Measurements from ENCODE around the gene LPCAT1. TPM values are rescaled to one million over a fixed set of nuclear protein-coding genes. Genes with fewer than 3 reads are reported as not detected.
"Not testable (repeated sequence)": the region's sequence is repeated elsewhere in the genome, so short reads cannot be mapped to it uniquely, and the experiment has no call there.

The LPCAT1 gene
- total RNA-seq, 1 donor from 2014 or later, result 77.0 TPM

DNA sequence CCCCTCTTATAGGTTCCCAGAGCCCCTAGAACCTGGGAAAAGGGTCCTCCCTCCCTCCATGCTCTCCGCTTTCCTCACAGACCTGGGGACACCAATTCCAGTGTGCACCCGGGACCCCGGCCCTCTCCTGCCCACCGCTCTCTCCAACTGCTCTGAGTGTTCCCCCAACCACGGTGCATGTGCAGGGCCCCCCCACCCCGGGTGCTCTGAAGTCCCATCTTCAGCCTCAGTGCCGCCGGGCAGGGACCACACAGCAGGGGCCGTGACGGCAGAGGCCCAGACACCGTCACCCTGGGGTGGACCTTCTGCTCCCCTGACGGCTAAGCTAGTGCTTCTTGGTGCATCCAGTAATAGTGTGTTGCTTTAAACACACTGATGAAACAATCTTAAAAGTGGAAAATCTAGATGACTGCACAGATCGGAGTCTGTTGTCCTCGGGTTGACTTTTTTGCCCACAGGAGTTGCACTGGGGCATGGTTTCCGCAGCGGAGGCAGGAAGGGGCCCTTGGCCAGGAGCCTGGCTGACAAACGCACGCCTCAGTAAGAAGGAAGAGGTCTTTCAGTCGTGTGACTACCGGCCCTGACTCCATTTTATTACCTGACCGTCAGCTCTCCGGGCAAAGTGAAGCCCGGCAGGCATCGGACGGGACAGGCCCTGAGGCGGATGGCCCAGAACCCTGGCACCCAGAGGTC lies 42.3 kb downstream of the LPCAT1 start:
- DNase-seq (ENCODE audit: extremely low read depth, low read depth, low spot score), result no peak

DNA sequence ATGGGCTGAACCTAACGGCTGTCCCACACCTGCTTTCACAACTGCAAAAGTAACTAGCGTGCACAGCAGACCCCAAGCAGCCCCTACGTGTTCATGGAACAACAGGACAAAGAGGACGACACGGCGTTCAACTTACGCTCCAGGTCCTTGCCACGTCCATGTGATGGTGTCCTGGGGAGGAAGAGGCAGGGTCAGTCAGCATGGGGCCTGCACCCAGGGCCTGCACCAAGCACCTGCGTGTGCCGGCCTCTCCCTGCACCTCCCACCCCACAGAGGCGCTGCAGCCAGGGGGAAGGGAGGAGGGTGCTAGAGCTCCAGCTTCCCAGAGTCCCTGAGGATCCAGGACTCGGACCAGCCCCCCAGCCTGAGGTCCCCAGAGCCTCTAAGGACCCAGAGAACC lies 43.0 kb downstream of the LPCAT1 start:
- DNase-seq (ENCODE audit: extremely low read depth, low read depth, low spot score), result no peak

DNA sequence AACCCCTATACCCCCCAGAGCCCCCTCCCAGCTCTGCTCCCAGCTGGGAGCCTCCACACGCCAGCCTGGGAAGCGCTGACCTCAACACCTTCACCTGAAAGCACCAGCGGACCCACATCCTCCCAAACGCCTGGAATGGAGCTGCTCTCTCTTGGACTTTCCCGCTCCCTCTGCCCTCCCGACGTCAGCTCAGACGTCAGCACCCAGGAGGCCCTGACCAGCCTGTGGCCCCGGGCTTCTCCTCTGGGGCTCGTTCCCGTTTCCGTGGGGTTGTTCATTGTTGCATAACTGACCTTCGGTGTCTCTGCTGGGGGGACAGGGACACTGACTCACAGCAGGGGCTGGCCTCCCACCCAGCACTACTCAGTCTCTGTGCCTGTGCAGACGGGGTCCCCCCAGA lies 43.5 kb downstream of the LPCAT1 start:
- no peak for DNase-seq (ENCODE audit: extremely low read depth, low read depth, low spot score)

DNA sequence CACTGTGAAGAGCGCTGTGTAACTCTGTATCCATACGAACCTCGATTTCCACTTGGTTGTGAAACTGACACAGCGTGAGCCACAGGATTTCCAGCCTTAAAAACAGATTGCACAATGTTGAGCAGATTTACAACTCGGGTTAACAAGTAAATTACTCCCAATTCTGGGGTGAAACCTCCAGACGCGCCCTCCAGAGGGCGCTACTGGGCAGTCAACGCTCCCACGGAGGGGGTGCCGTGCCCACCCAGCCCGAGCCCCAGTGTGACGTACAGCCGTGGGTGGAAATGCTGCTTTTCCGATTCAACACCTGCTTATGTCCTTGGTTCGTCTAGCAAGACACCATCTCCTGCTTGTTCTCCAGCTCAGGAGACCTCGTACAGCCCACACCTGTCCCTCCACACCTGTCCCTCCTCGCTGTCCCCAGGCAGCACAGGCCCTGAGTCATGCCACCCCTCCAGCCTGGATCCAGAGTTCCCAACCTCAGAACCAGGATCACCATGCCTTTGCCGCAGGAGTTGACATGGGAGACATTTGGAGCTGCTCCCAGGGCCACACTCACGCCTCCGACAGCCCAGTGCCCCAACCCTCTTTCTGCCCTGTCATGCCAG lies 44.1 kb downstream of the LPCAT1 start:
- DNase-seq (ENCODE audit: extremely low read depth, low read depth, low spot score), result no peak

DNA sequence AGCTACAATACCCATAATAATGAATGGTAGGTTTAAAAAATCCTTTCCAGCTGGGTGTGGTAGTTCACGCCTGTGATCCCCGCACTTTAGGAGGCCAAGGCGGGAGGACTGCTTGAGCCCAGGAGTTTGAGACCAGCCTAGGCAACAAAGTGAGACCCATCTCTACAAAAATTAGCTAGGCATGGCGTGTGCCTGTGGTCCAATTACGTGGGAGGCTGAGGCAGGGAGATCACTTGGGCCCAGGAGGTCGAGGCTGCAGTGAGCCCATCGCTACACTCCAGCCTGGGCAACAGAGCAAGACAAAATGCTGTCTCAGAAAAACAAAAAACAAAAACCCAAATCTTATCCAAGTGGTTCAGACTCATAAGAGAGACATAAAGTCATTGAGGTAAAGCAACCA lies 44.7 kb downstream of the LPCAT1 start:
- no peak for DNase-seq (ENCODE audit: extremely low read depth, low read depth, low spot score)

DNA sequence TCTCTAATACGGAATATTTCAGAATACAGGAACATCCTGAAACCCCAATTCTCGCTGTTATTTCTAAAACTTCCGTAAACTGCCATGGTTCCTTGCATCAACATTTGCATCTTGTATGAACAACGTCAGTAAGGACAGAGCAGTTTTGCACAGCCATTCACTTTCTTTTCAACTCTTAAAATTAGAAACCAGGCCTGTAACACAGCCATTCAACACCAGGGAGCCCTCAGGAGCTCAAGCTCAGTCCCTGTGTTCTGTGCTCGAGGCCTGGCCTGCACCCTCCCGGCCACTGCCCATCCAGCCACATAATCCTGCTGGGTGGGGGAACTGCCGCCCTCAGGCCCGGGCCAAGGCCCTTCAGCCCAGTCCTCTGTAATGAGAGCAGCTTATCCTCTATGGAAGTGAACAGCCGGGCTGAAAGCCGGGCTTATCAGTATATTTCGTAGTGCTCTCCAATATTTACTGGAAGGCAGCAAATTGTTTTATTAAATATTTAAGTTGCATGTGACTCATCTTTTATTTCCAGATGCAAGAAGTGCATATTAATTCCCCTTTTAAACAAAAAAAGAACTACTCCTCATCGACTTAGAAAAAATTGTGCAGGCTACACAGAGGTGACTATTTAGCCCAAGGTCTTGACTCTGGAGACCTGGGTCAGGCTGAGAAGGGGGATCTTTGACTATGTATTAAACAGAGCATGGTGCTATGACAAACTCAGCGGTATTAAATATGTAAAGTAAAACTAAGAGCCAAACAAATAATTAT lies 45.3 kb downstream of the LPCAT1 start:
- DNase-seq (ENCODE audit: extremely low read depth, low read depth, low spot score), result no peak

DNA sequence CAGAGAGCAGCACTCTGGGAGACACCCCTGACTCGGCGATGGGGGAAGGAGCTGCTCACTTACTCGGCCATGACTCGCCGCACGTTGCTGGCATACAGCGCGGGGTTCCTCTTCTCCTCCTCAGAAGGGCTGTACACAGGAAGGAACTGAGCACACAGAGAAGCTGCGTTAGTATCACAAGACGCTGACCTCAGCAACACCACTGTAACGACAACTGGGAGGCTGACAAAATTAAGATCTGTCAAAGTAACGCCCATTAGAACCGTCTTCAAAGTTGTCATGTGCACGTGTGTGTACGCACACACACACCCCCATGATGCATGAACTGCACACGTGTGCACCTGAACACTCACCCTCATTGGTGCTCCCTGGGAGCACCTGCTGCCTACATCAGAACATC lies 46.4 kb downstream of the LPCAT1 start:
- no peak for DNase-seq (ENCODE audit: extremely low read depth, low read depth, low spot score)

DNA sequence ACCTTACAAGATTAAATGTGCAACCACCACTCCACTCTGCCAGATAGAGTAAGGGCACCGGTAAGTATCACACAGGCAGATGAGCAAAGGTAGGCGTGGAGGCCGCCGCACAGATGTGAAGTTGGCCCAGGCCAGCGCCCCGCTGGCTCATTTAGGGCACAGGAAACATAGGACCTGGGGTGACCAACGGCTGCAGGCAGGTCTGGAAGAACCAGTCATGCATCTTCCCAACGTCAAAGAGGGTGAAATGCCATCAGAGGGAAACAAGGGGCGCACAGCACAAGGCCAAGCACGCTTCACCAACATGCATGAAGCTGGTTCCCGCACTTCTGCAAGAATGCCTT lies 46.8 kb downstream of the LPCAT1 start:
- no peak for DNase-seq (ENCODE audit: extremely low read depth, low read depth, low spot score)

DNA sequence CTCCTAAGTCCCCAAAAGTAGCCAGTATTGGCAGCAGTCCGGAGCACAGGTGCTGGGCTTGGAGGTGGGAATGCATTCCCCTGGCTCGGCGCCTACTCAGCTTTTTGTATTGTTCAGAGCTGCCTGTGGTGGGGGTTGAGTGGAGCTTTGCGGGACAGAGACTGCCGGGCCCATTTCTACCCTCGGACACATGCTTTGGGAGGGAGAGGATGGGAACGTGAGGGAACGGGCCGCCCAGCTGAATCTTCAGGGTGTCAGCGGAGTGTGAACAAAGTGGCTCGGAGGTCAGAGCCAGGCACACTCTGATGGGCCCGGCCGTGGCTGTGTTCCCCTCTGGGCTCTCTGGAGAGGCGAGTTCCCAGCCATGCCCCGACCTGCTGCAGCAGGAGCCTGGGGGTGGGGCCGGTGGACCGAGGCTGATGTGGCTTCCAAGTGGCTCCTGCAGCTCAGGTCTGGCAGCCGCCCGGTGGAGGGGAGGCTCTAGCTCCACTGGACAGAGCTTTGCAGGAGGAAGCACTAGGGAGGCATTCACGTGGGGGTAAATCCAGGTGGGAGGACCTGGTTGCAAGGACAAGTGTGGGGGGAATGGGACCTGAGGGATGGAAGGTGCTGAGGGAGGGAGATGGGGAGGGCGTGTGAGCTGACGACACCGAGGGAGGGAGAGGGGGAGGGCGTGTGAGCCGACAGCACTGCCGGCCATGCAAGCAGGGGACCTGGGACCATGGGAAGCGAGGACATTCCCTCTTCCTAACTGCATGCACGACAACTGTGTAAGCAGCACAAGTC lies 47.4 kb downstream of the LPCAT1 start:
- DNase-seq (ENCODE audit: extremely low read depth, low read depth, low spot score), result no peak

DNA sequence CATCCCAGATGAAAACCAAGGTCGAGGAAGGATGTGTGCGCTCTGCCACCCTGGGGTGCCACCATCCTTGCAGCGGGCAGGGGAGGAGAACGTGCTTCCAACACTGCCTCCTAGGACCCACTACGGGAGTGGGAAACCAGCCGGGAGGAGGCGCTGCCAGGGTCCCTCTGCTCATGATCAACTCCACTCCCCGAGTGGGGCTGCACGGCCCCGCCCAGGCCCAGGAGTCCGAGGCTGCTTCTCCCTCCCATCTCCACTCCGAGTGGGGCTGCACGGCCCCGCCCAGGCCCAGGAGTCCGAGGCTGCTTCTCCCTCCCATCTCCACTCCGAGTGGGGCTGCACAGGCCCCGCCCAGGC lies 48.2 kb downstream of the LPCAT1 start:
- not testable (repeated sequence) for DNase-seq (ENCODE audit: extremely low read depth, low read depth, low spot score)

DNA sequence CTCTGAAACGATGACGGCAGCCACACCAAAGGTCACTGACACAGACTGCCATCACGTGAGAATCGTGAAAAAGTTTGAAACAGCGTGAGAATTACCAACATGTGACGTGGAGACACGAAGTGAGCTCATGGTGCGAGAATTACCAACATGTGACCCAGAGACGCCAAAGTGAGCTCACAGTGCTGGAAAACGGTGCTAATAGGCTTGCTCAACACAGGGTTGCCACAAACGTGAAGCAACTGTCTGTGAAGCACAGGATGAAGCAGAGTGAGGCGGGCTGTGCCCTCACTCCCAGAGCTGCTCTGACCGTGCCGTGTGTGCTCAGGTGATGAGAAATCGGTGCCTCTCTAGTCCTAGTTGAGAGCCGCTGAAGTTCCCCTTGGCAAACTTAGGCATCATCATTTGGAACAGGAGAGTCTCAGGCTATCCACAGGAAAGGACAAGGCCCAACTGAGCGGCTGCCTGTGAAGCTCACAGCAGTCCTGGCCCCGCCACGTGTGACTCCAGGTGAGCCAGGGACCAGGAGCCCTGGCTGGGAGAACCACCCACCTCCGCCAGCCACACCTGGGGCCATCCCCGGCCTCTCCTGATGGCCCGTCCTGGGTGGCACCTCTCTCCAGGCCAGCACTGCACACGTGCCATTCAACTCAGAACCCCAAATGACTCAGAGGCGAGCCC lies 48.8 kb downstream of the LPCAT1 start:
- DNase-seq (ENCODE audit: extremely low read depth, low read depth, low spot score), result no peak

DNA sequence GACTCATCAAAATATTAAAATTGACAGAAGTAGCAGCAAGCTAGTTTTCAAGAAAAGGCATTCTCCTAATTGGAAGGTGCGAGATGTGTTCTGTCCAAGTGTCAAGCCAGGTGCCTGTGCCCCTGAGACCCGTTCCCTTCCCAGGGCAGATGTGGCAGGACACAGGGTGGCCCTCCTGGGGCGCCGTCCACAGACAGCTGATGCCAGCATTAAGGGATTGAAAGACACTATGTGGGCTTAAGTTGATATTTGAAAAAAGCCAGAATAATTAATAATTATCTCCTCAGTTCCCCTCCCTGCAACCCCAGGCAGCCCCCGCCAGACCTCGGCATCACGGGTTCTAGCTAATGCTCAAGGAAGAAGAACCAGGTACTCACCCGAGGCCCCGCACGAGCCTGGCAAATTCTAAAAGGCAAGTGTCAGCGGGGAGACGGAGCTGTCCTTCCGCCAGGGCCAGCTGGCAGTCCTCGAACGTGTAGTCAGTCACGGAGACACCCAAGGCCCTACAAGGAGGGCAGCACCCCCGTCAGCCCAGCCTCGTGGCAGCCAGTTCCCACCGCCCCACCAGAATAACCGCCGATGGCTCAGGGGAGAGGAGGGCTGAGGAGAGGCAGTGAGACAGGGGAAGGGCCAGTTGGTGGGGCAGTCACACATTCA lies 49.4 kb downstream of the LPCAT1 start:
- no peak for DNase-seq (ENCODE audit: extremely low read depth, low read depth, low spot score)

DNA sequence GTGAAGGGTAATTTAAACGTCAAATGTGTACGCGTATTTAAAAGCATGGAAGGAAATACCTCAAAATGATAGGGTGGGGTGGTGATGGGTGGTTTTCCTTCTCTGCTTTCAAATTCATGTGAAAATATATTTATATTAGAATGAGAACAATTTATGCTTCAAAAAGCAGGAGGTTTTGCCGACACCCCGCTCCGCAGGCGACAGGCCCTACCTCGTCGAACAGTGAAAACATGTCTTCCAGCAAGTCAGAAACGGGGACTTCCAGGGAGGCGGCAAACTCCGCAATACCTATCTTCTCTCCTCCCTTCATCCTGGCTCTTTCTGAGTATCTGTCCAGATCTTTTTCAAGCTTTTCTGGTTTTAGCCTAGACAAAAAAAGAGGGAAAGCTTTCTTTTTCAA lies 50.0 kb downstream of the LPCAT1 start:
- DNase-seq (ENCODE audit: extremely low read depth, low read depth, low spot score), result no peak

DNA sequence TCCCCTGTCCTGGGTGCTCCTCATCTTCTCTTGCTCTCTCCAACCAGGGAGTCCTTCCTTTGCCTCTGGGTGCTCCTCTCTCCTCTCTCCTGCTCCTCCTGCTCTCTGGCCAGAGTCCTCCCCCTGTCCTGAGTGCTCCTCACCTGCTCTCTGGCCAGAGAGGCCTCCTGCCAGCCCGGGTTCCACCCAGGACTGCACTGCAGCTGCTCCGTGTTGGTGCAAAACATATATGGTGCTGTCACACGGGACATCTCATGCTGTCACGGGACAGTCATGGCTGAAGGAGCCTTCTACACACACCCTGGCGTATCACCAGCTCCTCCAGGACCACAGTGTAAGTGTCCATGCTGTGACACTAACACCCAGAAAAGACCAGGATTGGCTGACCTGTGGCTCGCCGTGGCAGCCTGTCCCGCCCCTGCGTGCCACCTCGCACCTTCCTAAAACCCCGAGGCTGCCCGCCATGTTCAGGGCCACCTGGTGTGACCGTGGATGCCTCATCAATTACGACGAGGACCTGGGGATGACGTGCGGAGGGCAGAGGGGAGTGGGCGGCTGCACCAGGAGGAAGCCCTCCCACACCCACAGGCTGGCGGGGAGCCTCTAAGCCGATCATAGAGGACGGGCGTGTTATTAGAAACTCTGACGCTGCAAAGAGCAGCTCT lies 50.7 kb downstream of the LPCAT1 start:
- DNase-seq (ENCODE audit: extremely low read depth, low read depth, low spot score), result no peak

DNA sequence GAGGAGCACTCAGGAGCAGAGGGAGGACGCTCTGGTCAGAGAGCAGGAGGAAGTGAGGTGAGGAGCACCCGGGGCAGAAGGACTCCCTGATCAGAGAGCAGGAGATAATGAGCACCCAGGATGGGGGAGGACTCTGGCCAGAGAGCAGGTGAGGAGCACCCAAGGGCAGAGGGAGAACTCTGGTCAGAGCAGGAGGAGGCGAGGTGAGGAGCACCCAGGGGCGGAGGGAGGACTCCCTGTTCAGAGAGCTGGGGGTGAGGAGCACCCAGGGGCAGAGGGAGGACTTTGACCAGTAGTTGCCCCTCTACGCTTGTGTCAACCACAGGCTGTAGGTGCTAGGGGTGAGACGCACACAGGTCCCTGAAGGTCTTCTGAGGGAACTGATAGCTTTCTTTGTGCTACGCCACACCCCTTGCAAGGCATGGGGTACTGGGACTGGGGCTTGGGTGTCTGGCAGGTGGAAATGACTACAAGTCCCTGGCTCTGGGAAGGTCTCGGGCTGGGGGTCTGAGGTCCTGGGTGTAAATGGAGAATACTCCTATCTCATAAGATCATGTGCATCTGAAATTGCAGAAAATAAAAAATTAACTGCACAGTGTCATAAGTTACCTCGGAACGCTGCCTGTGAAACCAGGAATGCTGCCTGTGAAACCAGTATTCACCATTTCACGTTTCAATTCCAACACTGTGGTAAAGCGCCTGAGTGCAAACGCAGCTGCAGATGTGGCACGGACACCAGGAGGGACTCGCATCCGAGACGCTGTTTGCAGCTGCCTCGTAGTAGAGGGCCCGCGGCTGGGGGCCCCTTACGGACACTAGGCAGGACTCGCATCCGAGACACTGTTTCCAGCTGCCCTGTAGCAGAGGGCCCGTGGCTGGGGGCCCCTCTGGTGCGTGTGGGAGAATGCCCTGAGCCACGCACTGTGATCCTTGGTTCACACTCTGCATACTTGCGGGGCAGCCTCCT lies 51.5 kb downstream of the LPCAT1 start:
- no peak for DNase-seq (ENCODE audit: extremely low read depth, low read depth, low spot score)

DNA sequence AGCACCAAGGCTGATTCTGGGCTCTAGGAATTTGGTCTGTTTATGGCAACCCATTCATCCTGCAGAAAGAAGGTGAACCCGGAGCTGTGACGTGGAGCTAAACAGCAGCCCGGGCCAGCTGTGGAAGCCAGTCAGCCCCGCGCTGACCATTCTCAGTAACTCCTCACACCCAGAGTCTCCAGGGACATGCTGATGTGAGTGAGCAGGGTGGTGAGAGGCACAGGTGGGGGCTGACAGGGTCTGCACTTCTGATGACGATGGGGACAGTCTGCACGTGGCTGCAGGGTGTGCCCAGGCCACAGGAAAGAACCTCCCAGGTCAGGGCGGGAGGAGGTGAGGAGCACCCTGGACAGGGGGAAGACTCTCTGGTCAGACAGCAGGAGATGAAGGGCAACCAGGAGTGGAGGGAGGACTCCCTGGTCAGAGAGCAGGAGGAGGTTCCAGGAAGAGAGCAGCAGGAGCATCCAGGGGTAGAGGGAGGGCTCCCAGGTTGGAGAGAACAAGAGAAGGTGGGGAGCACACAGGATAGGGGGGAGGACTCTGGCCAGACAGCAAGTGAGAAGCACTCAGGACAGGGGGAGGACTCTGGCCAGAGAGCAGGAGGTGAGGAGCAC lies 52.4 kb downstream of the LPCAT1 start:
- no peak for DNase-seq (ENCODE audit: extremely low read depth, low read depth, low spot score)

DNA sequence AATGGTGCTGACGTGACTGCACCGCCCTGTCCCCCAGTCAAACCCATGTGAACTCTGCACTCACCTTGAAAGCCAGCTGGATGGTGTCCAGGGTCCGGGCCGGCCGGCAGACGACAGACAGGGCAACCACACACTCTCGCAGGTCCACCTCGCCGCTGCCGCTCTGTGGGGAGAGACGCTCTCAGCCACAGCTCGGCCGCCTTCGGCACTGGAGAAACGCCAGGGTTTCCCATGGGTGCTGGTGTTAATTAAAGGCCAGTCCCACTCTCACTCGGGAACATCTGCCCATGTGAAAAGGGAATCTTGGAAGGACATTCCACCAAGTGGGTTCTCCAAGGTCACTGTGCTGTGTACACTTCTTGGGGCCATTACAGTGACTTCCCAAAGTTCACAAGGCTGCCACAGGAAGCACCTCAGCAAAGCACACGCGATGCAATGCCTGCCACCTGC lies 53.0 kb downstream of the LPCAT1 start:
- DNase-seq (ENCODE audit: extremely low read depth, low read depth, low spot score), result no peak
